Stimulated activated CD8-positive, alpha-beta memory T cell treated with anti-CD3 and anti-CD28 coated beads, Interleukin-15, amount 100 ng/mL, for 24 hours (primary cell): ENCODE measurements around the gene SH3BP4.

ENCODE experiments used
- DNase-seq: peaks from one replicate; pipeline ENCODE4 v3.0.0-alpha.2; 2020; ENCODE audit warnings: low read depth

The SH3BP4 gene

DNA sequence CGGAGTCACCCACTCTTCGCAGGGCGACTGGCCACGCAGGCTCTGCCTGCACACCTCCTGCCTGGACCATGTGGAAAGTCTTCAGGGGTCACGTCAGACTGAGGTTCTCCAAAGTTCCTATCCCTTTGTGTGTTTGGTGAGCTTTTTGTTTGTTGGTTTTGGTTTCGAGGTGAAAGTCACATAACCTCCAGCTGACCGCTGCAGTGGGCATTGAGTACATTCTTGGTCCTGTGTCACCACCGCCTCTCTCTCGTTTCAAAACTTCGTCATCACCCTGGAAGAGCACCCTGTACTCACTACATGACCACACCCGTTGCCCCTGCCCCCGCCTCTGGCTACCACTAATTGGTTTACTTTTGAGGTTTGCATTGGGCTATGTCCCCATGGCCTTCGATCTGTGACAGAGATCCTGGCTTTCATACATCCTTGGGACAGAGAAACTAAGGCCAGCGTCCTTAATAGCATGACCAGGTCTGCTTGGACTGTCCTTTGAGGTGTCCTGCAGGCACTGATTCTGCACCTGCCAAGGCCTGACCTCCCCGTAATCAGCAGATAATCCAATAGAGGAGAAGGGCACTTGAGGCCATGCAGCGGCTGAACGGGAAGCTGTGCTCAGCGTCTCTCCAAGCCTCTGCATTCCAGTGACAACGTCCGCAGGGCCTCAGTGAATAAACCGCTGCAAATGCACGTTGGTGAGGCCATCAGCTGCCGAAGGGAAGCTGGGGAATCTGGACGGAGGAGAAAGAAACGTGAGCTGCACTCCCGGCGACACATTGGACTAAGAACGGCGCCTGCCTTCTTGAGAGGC is 46.8 kb downstream of the SH3BP4 start:
- no peak for DNase-seq

DNA sequence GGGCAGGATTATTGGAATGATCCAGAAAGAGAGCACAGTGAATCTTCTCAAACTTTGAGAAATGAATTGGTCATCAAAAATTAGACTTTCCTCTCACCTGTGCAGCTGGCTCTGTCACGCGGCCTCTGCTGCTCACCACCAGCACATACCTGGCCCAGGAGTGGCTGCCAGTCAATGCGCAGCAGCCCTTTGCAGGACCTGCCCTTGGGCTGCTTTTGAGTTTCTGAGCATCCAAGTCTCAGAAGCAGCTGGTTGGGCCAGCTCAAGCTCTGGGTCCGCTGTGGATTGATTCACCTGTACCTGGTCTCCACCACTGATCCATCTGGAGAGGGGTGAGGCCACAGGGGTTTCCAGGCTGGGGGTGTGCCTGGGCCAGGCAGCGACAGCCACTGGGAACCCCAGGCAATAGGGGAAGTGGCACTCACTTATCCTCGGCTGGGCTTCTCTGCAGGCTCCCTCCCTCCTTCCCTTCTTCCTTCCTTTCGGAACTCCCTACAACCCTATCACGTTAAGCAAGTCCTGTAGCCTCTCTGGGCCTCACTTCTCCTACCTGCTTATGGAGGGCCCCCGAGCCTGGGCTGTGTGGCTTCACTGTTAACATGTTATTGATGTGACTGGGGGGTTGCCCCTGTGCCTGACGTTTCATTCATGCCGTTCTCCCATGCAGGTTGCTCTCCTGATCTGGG is 48.1 kb downstream of the SH3BP4 start:
- no peak for DNase-seq

DNA sequence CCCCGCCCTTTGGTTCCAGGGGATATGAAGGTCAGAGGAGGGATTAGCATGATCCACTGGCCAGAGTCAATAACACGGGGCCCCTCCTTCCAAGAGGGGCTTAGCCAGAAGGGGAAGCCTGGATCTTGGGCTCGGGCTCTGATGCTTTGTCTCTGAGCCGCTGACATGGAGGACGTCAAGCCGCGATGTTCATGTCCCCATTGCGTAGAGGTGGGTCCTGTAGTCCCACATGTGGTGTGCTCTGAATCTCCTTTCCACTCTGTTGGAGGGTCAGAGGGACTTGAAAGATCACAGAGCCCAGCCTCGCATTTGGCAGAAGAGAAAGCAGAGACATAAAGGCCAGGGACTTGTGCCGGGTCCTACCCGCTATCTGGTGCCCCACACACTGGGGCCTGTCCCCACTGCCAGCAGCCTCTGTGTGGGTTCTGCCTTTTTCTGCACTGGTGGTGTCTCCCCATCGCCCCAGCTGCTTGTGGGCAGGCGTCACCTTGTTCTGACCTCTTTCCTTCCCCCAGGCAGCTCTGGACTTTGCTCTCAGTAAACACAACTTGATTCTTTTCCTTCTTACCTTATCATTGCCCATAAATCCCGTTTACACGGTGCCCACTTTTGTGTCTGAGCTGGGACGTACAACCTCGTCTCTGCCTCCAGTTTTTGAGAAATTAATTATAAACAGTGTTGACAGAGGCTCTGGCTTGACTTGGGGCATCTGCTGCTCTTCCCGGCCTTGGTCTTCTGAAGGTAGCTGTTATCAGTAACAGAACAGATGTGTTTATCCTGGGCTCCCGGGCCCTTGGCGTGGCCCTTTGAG is 48.8 kb downstream of the SH3BP4 start:
- DNase-seq: no peak

DNA sequence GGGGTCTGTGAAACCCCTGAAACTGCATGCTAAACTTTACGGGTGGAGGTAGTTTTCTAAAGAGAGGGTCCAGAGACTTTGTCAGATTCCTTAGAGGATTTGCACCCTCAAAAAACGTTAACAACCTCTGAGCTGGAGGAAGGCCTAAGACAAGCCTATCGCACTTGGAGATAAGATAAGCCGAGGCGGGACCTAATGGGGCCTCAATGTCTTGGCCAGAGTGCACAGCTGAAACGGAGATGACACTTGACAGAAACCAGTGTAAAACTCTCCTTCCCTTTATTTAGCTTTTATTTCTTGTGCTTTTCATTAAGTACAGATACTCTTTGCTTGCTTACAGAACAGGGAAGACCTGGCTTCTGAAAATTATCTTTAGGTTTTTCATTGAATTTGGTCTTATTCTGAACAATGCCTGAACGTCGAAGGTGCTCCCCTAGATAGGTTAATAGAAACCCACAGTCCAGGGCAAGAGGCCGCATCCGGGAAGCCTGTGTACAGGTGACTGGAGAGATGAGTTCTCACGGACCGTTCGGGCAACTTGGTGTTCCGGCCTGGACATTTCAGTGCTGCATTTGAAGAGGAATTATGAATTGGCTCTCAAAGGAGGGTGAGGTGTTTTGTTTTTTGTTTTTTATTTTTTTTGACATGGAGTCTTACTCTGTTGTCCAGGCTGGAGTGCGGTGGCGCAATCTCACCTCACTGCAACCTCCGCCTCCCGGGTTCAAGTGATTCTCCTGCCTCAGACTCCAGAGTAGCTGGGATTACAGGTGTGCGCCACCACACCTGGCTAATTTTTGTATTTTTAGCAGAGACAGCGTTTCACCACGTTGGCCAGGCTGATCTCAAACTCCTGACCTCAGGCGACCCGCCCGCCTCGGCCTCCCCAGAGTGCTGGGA is 49.7 kb downstream of the SH3BP4 start:
- DNase-seq: no peak

DNA sequence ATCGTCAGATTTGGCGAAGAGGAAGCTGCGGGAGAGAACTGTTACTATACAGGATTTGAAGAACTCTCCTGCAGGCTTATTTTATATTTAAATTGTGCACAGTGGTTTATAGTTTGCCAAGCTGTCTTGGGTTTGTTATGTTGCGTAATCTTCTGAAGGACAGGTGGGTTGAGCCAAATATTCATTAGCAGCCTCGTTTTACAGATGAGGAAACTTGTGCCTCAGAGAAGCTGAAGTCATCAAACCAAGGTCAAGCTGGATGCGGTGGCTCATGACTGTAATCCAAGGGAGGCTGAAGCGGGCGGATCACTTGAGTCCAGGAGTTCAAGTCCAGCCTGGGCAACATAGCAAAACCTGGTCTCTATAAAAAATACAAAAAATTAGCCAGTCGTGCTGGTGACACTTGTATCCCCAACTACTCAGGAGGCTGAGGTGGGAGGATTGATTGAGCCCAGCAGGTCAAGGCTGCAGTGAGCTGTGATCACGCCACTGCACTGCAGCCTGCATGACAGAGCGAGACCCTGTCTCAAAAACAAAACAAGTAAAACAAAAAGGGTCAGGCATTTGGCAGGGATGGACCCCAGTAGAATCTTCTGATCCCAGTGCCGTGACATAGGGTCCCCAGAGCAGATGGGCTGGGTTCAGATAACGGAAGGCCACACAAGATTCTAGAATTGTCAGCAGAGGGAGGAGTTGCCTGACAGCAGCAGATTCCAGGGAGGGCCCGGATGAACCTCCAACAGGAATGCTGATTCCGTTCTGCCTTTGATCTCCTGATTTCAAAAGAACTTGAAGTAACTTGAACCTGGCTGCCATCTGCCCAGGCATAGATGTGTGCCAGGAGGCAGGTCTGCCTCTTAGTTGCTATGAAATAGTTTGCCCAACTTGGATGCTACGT is 50.6 kb downstream of the SH3BP4 start:
- DNase-seq: no peak

DNA sequence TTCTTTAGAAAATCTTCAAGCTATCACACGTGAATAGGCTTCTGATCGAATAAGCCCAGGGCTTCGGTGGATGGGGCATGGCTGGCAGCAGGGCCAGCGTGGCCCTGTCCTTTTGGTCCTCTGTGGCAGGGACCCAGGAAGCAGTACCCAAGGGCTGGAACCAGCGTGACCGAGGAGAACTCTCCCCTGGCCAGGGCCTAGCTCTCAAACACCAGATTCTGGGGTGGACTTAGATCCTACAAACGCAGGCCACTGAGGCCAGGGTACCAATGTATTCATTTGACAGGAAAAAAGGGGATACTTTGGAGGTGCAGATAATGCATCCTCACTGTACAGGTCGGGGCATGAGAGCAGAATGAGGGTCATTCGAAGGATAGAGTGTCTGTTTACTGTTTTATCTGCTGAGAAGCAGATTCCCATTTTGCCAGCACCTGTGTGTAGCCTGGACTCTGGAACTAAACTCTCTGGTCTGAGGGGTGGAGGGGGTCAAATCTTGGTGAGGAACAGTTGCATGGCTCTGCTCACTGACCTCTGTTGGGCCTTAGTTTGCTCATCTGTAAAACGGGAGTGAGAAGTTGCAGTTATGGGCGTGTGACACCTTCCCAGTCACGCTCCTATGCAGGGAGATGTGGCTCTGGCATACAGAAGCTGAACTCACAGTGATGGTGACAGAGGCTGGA is 51.4 kb downstream of the SH3BP4 start:
- no peak for DNase-seq

DNA sequence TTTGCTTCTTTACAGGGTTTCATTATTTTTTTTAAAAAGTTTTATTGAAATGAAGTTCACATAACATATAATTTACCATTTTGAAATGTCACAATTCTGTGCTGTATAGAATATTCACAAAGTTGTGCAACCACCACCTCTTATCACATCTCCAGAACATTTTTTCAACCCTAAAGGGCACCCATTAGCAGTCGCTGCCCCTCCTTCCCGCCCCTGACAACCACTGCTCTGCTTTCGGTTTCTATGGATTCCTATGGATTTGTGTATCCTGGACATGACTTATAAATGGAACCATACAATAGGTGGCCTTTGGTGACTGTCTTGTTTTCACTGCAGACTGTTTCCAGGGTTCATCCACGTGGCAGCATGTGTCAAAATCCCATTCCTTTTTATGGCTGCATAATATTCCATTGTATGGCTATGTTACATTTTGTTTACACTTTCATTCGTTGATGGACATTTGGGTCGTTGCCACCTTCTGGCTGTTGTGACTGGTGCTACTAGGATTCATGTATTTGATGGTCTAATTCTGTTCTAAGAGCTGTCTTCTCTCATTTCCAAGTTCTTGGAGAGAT is 52.6 kb downstream of the SH3BP4 start:
- no peak for DNase-seq

DNA sequence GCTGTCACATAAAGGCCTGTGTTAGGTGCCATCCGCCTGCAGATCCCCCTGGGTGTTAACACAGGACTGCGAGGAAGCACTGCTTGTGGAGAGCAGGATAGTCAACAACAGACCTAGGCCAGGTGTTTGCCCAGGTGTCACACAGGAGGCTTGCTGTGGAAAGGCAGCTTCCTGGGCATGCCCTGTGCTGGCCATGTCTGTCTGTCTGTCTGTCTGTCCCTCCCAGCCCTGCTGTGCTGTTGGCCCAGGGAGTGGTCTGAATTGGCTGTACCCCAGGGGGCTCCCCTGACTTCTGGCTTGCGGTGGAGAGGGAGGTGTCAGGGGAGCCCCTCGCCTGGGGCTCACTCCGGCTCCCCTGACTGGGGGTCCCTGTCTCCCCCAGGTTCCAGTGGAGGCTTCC is 53.2 kb downstream of the SH3BP4 start:
- DNase-seq: no peak

DNA sequence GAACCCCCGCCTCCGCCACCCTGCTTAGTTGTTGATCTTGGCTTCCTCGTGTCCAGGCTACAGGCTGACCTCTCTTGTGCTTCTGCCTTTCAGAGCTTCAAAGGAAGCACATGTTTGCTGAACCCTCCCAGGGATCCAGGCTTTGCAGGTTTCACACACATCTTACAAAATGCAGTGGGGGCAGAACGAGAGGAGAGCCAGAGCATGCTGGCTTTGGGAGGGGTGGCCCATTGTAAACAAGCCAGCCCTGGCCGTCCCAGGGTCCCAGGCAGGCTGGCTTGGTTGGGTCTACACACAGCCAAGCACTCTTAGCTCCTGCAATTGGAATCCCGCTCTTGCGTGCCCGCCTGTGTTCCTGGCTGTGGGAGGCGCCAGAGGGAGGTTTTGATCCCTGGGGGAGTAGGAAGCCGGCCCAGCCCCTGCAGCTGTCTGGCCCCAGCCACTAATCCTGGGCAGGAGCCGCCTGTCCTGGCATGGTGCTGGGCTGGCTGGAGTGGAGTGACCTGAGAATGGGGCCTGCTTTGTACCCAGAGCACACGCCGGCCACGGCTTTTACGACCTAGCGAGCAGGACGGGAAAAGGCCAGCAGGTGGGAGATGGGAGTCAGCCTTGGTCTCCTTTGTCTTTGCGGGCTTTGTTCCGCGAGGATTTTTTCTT is 53.9 kb downstream of the SH3BP4 start:
- no peak for DNase-seq

DNA sequence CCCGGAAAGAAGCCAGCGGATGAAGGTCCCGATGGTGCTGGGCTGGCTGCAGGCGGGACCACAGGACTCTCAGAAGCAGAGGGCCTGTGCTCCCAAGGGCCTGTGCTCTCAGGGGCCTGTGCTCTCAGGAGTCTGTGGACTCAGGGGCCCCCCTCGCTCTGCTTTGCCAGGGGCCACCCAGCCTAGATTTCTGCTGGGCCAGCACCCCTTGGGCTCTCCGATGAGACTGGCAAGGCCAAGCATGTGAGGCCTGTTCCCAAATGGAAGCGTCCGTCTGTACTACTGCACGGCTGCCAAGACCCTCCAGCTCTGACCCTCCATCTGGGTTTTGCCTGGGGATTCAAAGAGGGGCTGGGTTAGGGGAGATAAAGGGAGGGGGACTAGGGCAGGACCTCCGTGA is 54.6 kb downstream of the SH3BP4 start:
- DNase-seq: no peak

DNA sequence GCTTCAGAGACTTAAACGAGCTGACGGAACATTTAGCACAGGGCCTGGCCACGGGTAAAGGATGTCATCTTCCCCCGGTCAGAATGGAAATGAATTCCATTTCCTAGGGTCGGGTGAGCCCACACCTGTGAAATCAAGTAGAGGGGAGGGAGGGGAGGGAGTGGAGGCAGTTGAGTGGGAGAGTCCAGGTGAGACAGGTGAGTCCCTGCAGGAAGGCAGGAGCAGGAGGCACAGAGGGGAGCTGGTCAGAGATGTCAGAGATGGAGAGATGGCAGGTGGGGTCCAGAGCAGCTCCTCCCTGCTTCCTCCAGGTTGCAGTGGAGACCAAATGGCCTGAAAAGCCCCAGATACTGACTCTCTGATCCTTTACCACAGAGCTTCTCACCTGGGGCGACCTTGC is 55.2 kb downstream of the SH3BP4 start:
- no peak for DNase-seq

DNA sequence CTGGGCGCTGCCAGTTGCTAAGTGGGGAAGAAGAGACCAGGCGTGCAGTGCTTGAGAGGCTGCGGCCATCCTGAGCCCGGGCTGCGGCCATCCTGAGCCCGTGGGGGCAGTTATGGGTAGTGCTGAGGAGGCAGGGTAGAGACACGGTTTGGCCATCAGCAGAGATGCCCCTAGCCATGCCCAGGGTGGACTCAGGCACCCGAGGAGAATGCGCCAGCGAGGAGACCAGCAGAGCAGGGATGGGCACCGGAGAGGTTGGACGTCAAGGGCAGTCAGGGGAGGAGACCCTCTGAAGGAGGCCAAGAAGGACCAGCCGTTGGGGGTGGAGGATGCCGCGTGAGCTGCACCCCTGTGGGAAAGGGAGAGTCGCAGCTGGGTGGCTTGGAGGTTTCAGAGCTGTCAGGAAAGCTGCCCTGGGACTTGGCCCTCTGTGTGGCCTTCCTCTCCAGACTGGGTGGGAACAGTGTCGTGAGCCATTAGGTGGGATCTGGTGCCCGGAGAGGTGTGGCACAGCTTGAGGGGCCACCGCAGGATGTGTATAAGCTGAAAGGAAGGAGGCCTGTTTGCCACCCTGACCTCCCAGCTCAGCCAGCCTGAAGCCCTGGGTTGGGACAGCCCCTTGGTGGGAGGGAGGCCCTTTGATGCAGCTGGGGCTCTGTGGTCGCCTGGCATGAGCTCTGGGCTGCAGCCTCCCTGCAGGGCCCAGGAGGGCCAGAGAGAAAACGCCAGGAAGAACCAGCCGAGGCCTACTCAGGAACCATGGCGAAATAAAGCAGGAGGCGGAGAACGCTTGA is 56.0 kb downstream of the SH3BP4 start:
- DNase-seq: no peak

DNA sequence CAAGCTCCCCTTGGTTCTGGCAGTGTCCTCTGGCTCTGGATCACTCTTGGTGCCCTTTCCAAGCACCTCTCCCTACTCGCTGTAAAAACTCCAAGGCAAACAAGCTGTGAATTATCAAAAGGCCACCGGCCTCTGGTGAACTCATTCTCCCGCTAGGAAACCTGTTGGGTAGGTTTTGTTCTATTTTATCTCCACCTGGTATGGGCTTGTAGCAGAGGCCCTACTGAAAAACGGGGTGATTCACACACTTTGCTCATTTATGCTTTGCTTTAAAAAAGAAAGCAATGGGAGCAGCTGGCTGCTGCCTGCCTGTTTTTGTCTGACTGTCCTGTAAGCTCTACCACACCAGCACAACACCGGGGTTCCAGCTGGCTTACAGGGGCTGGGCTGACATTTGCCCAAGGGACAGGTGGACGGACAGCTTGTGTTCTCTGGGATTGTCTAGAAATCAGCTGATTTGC is 56.8 kb downstream of the SH3BP4 start:
- DNase-seq: no peak

DNA sequence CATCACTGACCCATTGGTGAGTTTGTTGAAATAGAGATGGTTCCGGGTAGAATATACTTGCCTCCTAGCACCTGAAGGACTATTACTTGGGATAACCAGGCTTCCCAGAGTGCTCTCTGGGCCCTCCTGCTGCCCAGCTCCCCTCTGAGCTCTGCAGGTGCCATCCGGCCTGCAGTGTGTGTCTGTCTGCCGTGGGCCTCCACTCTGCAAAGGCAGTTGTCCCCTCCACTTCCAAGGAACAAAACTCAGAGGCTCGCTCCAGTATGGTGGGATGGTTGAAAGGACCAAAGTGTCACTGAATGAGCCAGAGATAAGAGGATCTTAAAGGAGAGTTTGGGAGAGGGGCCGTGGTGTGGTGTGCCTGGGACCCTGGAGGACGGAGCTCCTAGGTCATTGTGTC is 57.3 kb downstream of the SH3BP4 start:
- no peak for DNase-seq

DNA sequence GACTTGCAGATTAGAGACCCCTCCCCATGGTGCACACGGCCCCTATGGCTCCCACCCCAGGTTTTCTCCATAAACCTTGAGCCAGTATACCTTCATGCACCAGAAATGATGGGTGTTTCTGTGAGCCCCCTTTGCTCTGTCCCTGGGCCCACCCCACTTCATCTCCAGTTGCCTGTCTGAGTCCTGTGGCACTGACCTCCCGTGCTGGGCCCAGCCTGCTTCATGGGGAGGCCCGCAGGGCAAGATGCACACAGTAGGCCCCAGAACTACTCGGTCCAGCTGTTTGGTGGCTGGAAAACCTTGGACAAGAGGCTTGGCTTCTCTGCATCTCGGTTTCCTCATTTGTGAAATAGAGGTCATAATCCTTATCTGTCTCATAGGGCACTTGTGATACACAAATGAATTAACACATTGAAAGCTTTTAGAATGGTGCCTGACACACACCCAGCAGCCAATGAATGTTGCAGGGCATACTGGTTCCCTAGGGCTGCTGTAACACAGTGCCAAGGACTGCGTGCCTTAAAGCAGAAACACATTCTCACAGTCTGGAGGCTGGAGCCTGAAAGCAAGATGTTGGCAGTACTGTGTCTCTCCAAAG is 58.4 kb downstream of the SH3BP4 start:
- DNase-seq: no peak

DNA sequence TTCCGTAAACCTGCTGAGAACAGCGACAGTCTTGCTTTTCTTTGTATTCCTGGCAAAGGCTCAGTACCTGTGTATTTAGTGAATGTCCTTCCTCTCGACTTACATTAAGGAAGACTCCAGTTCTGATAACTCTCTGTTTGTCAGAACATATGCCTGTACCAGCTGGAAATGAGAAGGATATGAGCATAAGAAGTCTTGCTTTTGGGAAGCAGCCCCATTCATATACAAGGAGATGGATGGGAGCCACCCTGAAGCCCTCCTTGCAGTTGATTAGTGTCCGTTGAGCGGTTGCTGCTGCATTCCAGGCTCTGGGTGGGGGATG is 59.8 kb downstream of the SH3BP4 start:
- DNase-seq: no peak

DNA sequence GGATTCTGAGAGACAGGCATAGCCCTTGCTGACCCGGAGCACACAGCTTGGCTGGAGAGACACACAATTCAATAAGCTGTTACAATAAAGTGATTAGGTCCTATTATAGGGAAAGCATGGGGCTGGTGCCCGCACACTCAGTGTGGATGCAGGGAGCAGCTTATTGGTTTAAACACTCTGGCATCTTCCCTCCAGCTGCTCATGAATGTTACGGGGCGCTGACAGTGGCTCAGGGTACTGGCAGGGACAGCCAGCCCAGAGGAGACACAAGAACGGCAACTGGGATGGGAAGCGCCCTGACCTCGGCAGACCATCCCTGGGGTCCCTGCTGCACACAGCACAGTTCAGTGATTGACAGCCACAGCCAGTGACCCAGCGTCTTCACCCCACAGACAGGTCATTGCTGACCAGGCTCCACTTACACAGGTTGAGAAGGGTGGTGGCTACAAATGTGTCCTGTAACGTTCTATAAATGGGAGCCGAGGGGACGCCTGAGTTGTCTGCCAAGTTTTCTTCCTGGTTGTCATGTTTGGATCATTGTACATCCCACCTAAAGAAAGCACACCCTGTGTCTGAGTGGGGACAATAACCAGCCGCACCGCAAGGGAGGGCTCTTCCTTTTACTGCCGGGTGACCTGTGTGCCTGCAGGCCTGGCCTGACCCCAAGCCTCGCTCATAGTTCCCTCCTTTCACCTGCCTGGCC is 60.3 kb downstream of the SH3BP4 start:
- no peak for DNase-seq

DNA sequence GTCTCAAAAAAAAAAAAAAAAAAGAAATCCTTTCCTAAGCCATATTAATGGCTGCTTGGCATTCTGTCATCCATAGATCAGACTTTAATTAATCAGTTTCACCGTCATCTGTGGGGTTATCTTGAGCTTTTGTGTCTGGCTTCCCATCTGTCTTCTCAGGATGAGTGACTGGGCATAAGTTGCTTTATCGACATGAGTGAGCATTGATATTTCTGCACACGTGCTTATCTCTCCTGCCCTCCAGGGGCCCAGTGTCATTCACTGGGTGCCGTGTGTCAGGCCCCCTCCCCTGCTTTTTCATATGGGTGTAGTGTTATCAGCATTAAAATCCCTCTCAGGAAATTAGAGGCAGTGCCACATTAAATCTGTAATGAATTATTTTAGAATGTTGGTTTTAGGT is 65.6 kb downstream of the SH3BP4 start:
- DNase-seq: no peak
